Lower lobe of right lung (tissue), 2 donors: ENCODE results near the gene SNRPB2. TPM values are rescaled to one million over a fixed set of nuclear protein-coding genes. Genes with fewer than 3 reads are reported as not detected.

ENCODE experiments used
- ATAC-seq, 2 donors: fragments of 200-7000 bp; cut with Tn5 transposase; one replicate each; pipeline ENCODE4 v1.9.1; 2020 to 2022; ENCODE audit warnings: mild to moderate bottlenecking in 2 of 2, moderate library complexity in 2 of 2
- DNase-seq: peaks from one replicate; pipeline ENCODE4 v3.0.0-alpha.2; 2020
- H3K27ac ChIP-seq: fragments of 200-600 bp; one replicate; pipeline ENCODE4 v1.8.0; 2022
- H3K27me3 ChIP-seq: fragments of 200-600 bp; one replicate; pipeline ENCODE4 v1.8.0; 2022; ENCODE audit warnings: low read depth
- H3K36me3 ChIP-seq: fragments of 200-600 bp; one replicate; pipeline ENCODE4 v1.8.0; 2022; ENCODE audit warnings: mild to moderate bottlenecking
- H3K4me1 ChIP-seq: fragments of 200-600 bp; one replicate; pipeline ENCODE4 v1.8.0; 2022
- H3K4me3 ChIP-seq: fragments of 200-600 bp; one replicate; pipeline ENCODE4 v1.8.0; 2022; ENCODE audit warnings: mild to moderate bottlenecking
- H3K9me3 ChIP-seq: fragments of 200-600 bp; one replicate; pipeline ENCODE4 v1.8.0; 2022
- intact Hi-C: fragments of 100-400 bp; cut with DNase I; formaldehyde crosslinking; loops from one replicate; pipeline ENCODE4 v1.11.0; 2022
- total RNA-seq: library from RNA; stranded (reverse); fragmentation: NEBNext Ultra II Directional; extraction: Animal tissue kit (Norgen Biotek cat#: 25700); gene quantifications from one replicate; pipeline ENCODE4 v1.2.1, GENCODE V29; 2021
- TF ChIP-seq, protein P1 (sequence below): fragments of 200-600 bp; IDR thresholded peaks from one replicate; pipeline ENCODE4 v1.8.0; 2022; ENCODE audit warnings: antibody characterized with exemption, mild to moderate bottlenecking
- donor health status: DM: no; HTN: yes; CAD: no; lungs with severe emphysema.

The SNRPB2 gene
- total RNA-seq, 1 donor from 2014 or later, result 44.6 TPM

DNA sequence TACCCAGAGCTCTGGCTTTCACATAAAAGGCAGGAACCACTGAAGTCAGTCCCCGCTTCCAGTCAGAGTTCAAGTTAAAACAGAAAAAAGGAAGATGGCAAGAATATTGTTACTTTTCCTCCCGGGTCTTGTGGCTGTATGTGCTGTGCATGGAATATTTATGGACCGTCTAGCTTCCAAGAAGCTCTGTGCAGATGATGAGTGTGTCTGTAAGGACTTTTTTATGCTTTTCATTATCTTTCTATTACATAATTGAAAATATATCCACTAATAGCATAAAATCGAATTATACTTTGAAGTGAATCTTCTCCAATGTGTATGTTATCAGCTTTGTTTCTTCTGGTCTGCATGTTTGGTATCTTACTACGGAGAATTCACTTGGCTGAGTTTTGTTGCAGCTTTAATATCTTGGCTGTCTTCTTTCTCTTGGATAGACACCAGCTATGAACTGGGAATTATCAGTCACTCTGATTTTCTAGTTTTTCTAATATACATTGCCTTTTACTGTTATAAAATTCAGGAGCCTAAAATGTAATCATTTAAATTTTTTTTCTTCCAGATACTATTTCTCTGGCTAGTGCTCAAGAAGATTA is 18.6 kb downstream of the SNRPB2 start, which contains the start of gene OTOR:
OTOR (plus strand) TSS at position 51 of the 593 bp plus-strand sequence; CDS start at position 95, 44 bp downstream.
- H3K9me3 ChIP-seq, result no peaks in the 10 kb centered on the region
- H3K27me3 ChIP-seq, result no peaks in the 10 kb centered on the region
- no peak within 1 kb of the TSS for H3K27ac ChIP-seq
- no peak for DNase-seq
- no peaks in the 10 kb centered on the region for H3K36me3 ChIP-seq
- no peak for ATAC-seq
- H3K4me1 ChIP-seq, result no peaks in the 10 kb centered on the region
- H3K4me3 ChIP-seq, result no peak within 1 kb of the TSS
- TF ChIP-seq, protein P1, sequence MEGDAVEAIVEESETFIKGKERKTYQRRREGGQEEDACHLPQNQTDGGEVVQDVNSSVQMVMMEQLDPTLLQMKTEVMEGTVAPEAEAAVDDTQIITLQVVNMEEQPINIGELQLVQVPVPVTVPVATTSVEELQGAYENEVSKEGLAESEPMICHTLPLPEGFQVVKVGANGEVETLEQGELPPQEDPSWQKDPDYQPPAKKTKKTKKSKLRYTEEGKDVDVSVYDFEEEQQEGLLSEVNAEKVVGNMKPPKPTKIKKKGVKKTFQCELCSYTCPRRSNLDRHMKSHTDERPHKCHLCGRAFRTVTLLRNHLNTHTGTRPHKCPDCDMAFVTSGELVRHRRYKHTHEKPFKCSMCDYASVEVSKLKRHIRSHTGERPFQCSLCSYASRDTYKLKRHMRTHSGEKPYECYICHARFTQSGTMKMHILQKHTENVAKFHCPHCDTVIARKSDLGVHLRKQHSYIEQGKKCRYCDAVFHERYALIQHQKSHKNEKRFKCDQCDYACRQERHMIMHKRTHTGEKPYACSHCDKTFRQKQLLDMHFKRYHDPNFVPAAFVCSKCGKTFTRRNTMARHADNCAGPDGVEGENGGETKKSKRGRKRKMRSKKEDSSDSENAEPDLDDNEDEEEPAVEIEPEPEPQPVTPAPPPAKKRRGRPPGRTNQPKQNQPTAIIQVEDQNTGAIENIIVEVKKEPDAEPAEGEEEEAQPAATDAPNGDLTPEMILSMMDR, result no peak
- intact Hi-C loops, result no loop called here

DNA sequence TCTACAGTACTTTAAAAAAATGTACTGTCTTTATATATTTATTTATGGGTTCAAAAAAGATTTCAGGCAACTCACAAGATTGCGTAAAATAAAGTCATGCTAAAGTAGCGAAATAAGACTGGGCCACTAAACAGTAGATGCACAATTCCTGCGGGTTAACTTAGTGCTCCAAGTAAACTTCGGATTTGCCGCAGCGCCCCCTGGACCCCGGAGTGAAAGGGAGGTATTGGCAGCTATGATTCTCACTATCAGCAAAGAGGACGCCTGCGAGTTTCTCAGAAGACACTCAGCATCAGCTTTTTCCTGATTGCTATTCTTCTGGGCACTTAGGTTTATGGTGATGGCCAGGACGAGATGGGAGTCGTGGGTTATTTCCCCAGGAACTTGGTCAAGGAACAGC is 19.7 kb downstream of the SNRPB2 start:
- intact Hi-C loops, result no loop called here
- H3K27me3 ChIP-seq, result no peaks in the 10 kb centered on the region
- no peaks in the 10 kb centered on the region for H3K9me3 ChIP-seq
- ATAC-seq (no peak), DNase-seq (no peak)
- H3K27ac ChIP-seq, result no peak overlapping the region
- TF ChIP-seq, protein P1, result no peak
- H3K4me3 ChIP-seq, result no peak overlapping the region
- H3K36me3 ChIP-seq, result no peaks in the 10 kb centered on the region
- no peaks in the 10 kb centered on the region for H3K4me1 ChIP-seq

DNA sequence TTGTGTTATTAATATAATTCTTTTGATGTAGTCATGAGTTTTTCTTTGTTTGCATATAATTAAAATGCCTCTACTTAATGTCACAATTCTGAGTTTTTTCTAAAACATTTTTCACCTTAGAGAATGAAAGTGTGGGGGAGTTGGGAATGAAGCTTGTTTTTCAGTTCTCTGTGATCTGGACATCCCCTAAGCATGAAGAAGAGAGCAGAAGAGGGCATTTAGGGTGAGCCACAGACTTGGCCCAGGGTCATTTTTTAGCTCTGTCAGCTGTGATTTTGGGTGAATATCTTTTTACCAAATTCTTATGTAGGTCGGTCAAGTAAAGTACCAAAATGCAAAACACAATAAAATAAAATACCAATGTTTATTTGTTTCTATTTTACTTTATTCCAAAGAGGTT is 22.3 kb downstream of the SNRPB2 start:
- H3K9me3 ChIP-seq, result no peaks in the 10 kb centered on the region
- H3K27ac ChIP-seq, result no peak overlapping the region
- H3K27me3 ChIP-seq, result no peaks in the 10 kb centered on the region
- no peak overlapping the region for H3K4me3 ChIP-seq
- no peak for ATAC-seq
- DNase-seq, result no peak
- TF ChIP-seq, protein P1, result no peak
- no peaks in the 10 kb centered on the region for H3K4me1 ChIP-seq
- intact Hi-C loops, result no loop called here
- H3K36me3 ChIP-seq, result no peaks in the 10 kb centered on the region

DNA sequence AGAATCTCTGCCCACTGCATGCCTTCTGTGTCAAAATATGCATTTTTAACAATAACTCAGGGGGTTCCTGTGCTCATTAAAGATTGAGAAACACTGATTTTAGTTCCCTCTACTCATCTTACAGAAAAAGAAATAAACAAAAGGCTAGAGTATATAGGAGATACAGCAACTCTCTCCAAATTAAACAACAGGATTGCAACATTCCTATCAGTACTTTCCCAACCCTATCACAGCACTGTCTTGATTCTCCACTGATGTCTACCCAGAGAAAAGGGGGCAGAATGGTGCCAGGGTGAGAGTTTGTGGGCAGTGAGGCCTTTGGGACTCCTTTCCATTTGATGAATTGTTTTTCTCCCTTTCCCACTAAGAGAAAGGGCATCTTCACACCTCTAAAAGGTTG is 23.1 kb downstream of the SNRPB2 start:
- TF ChIP-seq, protein P1, result no peak
- no peaks in the 10 kb centered on the region for H3K36me3 ChIP-seq
- ATAC-seq (no peak), DNase-seq (no peak)
- H3K9me3 ChIP-seq, result no peaks in the 10 kb centered on the region
- intact Hi-C loops, result no loop called here
- H3K27ac ChIP-seq, result no peak overlapping the region
- H3K27me3 ChIP-seq, result no peaks in the 10 kb centered on the region
- H3K4me3 ChIP-seq, result no peak overlapping the region
- H3K4me1 ChIP-seq, result no peaks in the 10 kb centered on the region

DNA sequence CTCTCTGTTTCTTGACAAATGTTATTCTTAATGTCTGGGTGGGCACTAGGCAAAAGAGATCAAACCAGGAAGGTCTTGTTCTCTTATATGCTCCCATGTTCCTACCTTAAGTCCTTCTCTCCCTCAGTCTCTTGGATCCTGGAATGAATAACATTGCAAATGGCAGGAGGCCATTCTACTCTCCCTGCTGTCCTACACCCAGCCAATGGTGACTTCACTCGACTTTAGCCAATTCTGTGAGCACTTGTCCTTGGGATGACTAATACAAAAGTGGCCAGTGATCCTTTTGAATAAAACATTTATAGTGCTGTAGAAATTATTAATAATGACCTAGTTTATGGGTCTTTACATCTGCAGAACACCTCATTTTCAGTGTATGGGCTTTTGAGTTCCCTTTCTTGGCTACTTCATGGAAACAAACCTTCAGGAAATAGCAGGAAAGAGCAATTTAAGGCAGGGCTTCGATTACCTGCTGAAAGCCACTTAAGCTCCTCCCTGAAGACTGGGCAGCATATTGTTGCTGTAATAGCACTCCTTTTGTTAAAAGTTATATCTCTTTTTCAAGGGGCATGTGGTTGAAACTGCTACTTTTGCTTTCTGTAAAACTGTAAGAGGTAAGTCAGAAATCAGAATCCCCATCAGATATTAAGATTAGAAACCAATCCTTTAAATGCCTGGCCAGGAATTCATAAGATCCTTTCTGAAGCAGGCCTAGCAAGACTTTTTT is 28.8 kb downstream of the SNRPB2 start:
- Histone ChIP-seq H3K9me3 (no peaks in the 10 kb centered on the region), H3K4me1 (peaks cover 7% of the 10 kb centered on the region), H3K27me3 (no peaks in the 10 kb centered on the region), H3K4me3 (no peak overlapping the region), H3K36me3 (no peaks in the 10 kb centered on the region), H3K27ac (no peak overlapping the region)
- TF ChIP-seq, protein P1, result no peak
- intact Hi-C loops, result no loop called here
- ATAC-seq, result no peak
- DNase-seq, result no peak
